Hematopoietic multipotent progenitor cell treated with erythropoietin and hydrocortisone succinate and interleukin-3 and kit ligand, for 15 days (in vitro differentiated cells): ENCODE measurements around the gene IFT122.
"Not testable (repeated sequence)": the region's sequence is repeated elsewhere in the genome, so short reads cannot be mapped to it uniquely, and the experiment has no call there.

Experiments
- DNase-seq: peaks from one replicate; pipeline ENCODE4 v3.0.0-alpha.2; 2015; ENCODE audit warnings: low spot score

Gene IFT122

GRCh38 chr3:129495006-129495639 is 55.1 kb downstream of the IFT122 start:
- not testable (repeated sequence) for DNase-seq

GRCh38 chr3:129497876-129498275 is 57.9 kb downstream of the IFT122 start:
- not testable (repeated sequence) for DNase-seq

GRCh38 chr3:129498603-129499488 is 58.8 kb downstream of the IFT122 start:
- not testable (repeated sequence) for DNase-seq

- not testable (repeated sequence) for DNase-seq
Measured at GRCh38 chr3:129499604-129500333, 59.7 kb downstream of the IFT122 start.

- no peak for DNase-seq
Measured at GRCh38 chr3:129500334-129500658, 60.3 kb downstream of the IFT122 start.

- DNase-seq: no peak
Measured at GRCh38 chr3:129501630-129502029, 61.6 kb downstream of the IFT122 start.

GRCh38 chr3:129502641-129503408 is 62.8 kb downstream of the IFT122 start:
- no peak for DNase-seq

GRCh38 chr3:129503471-129504291 is 63.7 kb downstream of the IFT122 start:
- DNase-seq: no peak

GRCh38 chr3:129504471-129505100 is 64.6 kb downstream of the IFT122 start:
- DNase-seq: no peak

- DNase-seq: no peak
Measured at GRCh38 chr3:129505341-129505740, 65.3 kb downstream of the IFT122 start.

GRCh38 chr3:129506231-129506742 is 66.3 kb downstream of the IFT122 start:
- DNase-seq: no peak

GRCh38 chr3:129507181-129507831 is 67.3 kb downstream of the IFT122 start:
- DNase-seq: no peak

GRCh38 chr3:129512595-129512994 is 72.6 kb downstream of the IFT122 start:
- DNase-seq: no peak

- no peak for DNase-seq
Measured at GRCh38 chr3:129513705-129514104, 73.7 kb downstream of the IFT122 start.

- no peak for DNase-seq
Measured at GRCh38 chr3:129514110-129514509, 74.1 kb downstream of the IFT122 start.

- DNase-seq: no peak
Measured at GRCh38 chr3:129514563-129514962, 74.5 kb downstream of the IFT122 start.

GRCh38 chr3:129515108-129515820 is 75.2 kb downstream of the IFT122 start:
- DNase-seq: not testable (repeated sequence)

GRCh38 chr3:129515821-129516432 is 75.9 kb downstream of the IFT122 start:
- DNase-seq: not testable (repeated sequence)

GRCh38 chr3:129517516-129517915 is 77.5 kb downstream of the IFT122 start:
- DNase-seq: no peak
